ENCODE results near the gene NEB. TPM values are rescaled to one million over a fixed set of nuclear protein-coding genes. Genes with fewer than 3 reads are reported as not detected.

The NEB gene
- total and polyA plus RNA-seq, 2 of the 13 experiments (the other 11 are each of a cell fraction or from before 2014, with no cell fraction given) = 0.21 to 0.24 TPM

GRCh38 chr2:151757861-151758260 lies 23.6 kb upstream of the NEB start:
- Histone ChIP-seq H3K4me3 (replicated peaks in 1 of 3; ENCODE audit: insufficient read depth in 1 of 3, low read depth in 2 of 3, low read length in 3 of 3) (no peak overlapping the region), H3K9ac (ENCODE audit: insufficient read depth, low read depth, low read length) (no peak overlapping the region), H3K9me3 (ENCODE audit: low read length) (no peaks in the 10 kb centered on the region), H3K27ac (ENCODE audit: extremely low read length, insufficient read depth, low read length) (no peak overlapping the region), H3K27me3 (ENCODE audit: control insufficient read depth in 1 of 2, insufficient read depth in 2 of 2, low read length in 2 of 2) (no peaks in the 10 kb centered on the region), H3K4me1 (ENCODE audit: insufficient read depth, low read length) (peaks cover 80% of the 10 kb centered on the region), H3K36me3 (replicated peaks in 1 of 2; ENCODE audit: control insufficient read depth in 1 of 2, insufficient read depth in 2 of 2, low read length in 2 of 2) (no peaks in the 10 kb centered on the region), H4K20me1 (ENCODE audit: insufficient read depth, low read length) (no peaks in the 10 kb centered on the region), H2AFZ (ENCODE audit: low read length) (no peak overlapping the region), H3K4me2 (ENCODE audit: low read depth, low read length) (no peak overlapping the region; the same call in 1 of the 2 replicates), H3K79me2 (ENCODE audit: insufficient read depth, low read length) (no peaks in the 10 kb centered on the region)
- no peak for ATAC-seq
- FAIRE-seq = no peak
- WGBS (ENCODE audit: low lambda C conversion rate) = 0% methylated on average over 1 of the region's 1 CpG
- DNase-seq (ENCODE audit: low spot score) = peak; percentile 27
- in situ Hi-C loops (cut with HindIII; ENCODE audit: extremely low pct_ligation_motif_present, low pct_unique_long_range_greater_than_20kb) (no loop called here), intact Hi-C loops (cut with micrococcal nuclease; ENCODE audit: unreplicated experiment) (loop anchor here (10.0 kb wide), 2 partner anchors 123 to 267 kb away; no protein-coding TSS in a partner anchor)
- BruUV-seq (replicated peaks) = no TSS peak
- TF ChIP-seq, protein P1, sequence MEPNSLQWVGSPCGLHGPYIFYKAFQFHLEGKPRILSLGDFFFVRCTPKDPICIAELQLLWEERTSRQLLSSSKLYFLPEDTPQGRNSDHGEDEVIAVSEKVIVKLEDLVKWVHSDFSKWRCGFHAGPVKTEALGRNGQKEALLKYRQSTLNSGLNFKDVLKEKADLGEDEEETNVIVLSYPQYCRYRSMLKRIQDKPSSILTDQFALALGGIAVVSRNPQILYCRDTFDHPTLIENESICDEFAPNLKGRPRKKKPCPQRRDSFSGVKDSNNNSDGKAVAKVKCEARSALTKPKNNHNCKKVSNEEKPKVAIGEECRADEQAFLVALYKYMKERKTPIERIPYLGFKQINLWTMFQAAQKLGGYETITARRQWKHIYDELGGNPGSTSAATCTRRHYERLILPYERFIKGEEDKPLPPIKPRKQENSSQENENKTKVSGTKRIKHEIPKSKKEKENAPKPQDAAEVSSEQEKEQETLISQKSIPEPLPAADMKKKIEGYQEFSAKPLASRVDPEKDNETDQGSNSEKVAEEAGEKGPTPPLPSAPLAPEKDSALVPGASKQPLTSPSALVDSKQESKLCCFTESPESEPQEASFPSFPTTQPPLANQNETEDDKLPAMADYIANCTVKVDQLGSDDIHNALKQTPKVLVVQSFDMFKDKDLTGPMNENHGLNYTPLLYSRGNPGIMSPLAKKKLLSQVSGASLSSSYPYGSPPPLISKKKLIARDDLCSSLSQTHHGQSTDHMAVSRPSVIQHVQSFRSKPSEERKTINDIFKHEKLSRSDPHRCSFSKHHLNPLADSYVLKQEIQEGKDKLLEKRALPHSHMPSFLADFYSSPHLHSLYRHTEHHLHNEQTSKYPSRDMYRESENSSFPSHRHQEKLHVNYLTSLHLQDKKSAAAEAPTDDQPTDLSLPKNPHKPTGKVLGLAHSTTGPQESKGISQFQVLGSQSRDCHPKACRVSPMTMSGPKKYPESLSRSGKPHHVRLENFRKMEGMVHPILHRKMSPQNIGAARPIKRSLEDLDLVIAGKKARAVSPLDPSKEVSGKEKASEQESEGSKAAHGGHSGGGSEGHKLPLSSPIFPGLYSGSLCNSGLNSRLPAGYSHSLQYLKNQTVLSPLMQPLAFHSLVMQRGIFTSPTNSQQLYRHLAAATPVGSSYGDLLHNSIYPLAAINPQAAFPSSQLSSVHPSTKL (CRISPR knock-in tag; IDR thresholded peaks at IDR 0.05) = 0 out of 2 replicates have a peak, but pooled peaks have one; percentile 36
- TF ChIP-seq BCL6 (CRISPR knock-in tag; IDR thresholded peaks at IDR 0.05) = peak; percentile 60
- no peak for TF ChIP-seq GABPA (IDR thresholded peaks at IDR 0.05; ENCODE audit: low read depth, low read length)
- no peak for TF ChIP-seq GABPA (CRISPR knock-in tag; IDR thresholded peaks at IDR 0.05; ENCODE audit: low read depth)
- no peak for TF ChIP-seq SOX13 (IDR thresholded peaks at IDR 0.05)
- TF ChIP-seq SOX13 (CRISPR knock-in tag; conservative IDR thresholded peaks at IDR 0.05 in 1 of 2, IDR thresholded peaks at IDR 0.05 in 1 of 2) = peak in 1 of 2 experiments; percentile 17; a peak in 1 of 4 replicates
- no peak for TF ChIP-seq HOXA3 (CRISPR knock-in tag; IDR thresholded peaks at IDR 0.05)
- TF ChIP-seq RARA (CRISPR knock-in tag; IDR thresholded peaks at IDR 0.05) = peak; percentile 27; the same call in 1 of the 2 replicates
- TF ChIP-seq SOX5 (CRISPR knock-in tag; IDR thresholded peaks at IDR 0.05; ENCODE audit: borderline replicate concordance) = peak; percentile 57; the same call in 1 of the 2 replicates
- POLR2A ChIA-PET = no interaction called here
- CTCF ChIA-PET (ENCODE audit: low intra/inter-chr PET ratio, low total read pairs) = no interaction called here
